Fibroblast of gingiva (primary cell): ENCODE data around the gene ASB18.
"Not testable (repeated sequence)": the region's sequence is repeated elsewhere in the genome, so short reads cannot be mapped to it uniquely, and the experiment has no call there.

Experiments
- DNase-seq: peaks from one replicate; pipeline ENCODE4 v3.0.0-alpha.2; 2011; ENCODE audit warnings: low read depth

ASB18 gene, protein sequence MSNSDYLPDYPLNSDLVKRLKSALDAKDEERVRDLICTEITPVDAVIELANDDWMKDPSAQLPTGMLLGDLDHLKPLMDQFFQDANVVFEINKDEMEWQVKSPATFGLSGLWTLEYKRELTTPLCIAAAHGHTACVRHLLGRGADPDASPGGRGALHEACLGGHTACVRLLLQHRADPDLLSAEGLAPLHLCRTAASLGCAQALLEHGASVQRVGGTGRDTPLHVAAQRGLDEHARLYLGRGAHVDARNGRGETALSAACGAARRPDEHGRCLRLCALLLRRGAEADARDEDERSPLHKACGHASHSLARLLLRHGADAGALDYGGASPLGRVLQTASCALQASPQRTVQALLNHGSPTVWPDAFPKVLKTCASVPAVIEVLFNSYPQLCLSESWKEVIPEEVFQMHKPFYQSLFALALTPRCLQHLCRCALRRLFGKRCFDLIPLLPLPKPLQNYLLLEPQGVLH

DNA sequence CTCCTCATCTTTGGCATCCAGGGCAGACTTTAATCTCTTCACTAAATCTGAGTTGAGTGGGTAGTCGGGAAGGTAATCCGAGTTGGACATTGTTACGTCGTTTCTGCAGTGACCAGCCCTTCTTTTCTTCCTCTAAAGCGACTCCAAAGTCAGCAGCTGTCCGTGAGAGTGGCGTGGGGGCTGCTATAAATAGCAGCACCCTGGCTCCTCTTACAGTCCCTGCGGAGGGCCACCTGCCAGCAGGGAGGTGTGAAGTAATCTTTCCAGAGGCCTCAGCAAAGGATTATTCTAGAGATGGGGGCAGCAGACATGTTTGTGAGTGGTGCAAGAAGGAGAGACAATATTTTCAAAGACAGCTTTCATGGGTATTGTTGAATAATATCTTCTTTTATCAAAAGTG is at the start of gene ASB18:
Gene ASB18 (minus strand): TSS at position 151 of the 400 bp plus-strand sequence. CDS start 61 bp downstream, at position 90.
- no peak for DNase-seq

DNA sequence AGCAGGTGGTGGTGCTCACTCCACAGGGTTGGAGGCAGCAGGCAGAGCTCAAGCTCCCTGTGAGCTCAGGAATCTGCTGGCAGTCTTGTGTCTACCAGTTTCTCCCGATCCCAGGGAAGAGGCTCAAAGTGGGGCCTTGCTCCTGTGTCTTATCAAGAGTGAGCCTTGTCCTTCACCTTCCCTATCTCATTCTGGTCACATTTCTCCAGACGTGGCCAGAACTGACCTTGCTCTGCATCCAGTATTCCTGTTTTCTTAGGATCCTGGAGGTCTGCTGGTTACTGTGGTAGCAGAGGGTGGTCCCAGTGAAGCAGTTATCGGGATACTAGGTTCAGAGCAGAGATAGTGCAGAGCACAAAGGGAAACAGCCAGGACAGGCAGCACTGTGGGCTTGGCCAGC is 47.1 kb upstream of the ASB18 start:
- no peak for DNase-seq

DNA sequence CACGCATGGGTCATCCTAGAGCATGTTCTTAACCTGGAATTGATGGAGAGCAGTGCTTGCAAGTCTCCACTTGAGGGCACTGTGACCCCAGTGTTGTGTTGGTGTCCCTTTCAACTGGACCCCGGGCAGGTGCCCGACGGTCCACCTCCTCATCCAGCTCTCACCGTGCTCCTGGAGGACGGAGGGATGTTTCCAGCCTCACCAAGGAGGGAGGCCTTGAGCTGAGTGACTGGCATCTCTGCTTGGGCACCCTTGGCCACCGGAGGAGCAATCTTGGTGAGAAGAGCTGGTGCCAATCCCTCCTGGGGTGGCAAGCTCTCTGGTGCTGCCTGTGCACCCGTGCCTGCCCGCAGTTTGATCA is 45.4 kb upstream of the ASB18 start:
- DNase-seq: no peak

DNA sequence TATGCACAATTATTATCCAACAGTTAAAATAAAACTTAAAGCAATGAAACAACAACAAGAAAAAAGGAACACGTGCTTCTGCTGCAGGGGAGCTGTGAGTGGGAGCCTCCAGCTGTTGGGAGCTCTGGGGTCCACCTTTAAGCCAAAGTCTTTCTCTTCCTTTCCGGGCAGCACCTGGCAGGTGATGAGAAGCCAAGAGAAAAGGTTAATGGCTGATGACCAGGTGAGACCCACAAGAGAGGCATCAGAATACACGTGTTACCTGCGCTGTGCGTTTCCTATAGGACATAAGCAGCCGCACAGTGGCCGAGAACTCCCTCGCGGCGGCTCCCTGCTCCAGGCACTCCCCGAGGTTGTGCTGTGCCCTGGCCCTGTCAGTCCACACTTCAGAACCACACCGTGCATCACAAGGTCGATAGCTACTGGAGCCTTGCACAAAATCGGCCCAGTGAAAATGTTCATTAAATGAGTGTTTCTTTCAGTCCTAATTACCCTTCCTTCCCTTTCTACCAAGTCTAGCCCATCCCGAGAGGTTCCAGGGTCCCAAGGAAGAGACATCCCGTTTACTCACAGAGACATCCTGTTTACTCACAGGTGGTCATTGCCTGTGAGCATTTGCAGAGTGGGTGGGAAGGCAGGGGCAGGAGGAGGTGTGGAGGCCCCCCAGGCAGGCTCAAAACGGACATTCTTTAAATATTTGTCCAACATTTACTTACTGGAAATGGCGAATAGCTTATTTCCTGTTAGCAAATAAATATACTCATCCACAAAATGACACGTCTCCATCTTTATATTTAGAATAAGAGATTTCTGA is 44.9 kb upstream of the ASB18 start:
- no peak for DNase-seq

DNA sequence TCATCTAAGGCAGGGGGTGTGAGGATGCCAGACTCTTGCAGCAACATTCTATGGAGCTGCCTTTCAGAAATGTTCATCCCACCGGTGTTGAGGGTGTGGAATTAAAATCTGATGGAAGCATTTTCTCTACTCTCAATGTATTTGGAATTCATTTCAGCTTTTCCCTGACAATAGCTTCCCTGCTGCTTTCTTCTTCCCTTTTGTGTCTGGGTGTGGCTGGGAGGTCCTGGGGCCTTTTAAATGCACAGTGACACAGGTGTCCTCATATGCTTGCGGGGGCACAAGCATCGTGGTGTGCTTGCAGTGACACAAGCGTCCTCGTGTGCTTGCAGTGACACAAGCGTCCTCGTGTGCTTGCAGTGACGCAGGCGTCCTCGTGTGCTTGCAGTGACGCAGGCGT is 43.4 kb upstream of the ASB18 start:
- DNase-seq: no peak

DNA sequence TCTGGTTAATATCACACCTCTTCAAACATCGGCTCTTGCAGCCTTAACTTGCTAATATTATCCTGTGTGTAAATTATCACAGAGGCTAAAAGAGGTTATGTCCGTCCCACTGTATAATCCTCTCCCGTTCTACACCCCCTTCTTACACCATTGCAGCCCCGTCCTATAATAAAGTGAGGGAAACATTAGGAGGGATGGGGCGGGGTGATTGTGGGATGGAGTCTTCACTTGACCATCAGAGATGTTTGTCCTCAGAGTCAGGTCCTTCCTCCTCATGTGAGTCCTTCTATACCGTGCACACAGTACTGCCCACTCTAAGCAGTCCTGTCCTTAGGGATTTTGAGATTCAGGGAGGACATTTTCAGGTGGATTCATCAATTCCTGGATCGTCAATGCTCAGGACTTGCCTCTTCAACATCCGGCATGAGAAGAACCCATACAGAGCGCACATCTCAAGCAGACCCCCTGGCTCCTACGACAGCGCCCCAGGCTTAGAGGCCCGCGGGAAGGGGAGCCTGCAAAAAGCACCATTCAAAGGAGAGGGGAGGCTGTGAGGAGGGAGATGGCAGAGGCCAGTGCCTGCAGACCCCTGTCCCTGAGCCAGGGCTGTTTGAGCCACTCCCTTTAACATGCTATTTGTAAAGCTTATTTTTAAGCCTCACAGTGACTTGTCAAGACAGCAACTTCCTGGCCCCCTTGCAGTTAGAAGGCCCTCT is 42.8 kb upstream of the ASB18 start:
- no peak for DNase-seq

DNA sequence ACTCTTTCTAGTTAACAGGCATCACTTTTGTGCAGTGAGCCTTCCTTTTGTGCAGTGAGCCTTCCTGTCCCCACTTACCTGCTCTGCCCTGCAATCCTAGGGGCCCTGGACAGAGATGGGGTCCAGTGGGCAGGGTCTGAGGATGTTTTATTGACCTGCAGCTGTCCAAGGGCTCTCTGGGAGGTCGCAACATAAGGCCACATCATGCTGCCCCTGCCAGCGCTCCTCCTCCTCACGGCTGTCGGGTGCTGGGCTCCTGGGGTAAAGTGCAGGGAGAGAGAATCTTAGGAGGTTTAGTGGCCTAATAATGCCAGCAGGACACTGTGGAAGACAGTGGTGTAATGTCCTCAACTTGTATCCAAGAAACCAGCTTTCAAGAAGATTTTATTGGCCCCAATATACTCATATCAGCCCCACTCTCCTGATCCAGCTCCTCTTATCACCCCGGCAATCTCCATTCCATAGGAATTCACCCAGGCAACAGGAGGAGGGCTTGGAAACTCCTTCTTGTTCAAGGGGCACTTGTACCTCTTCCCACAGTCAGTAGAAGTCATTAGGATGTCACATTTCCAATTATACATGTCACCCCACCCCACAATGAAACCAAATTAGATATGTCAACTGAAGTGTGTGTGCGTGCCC is 41.9 kb upstream of the ASB18 start:
- no peak for DNase-seq

DNA sequence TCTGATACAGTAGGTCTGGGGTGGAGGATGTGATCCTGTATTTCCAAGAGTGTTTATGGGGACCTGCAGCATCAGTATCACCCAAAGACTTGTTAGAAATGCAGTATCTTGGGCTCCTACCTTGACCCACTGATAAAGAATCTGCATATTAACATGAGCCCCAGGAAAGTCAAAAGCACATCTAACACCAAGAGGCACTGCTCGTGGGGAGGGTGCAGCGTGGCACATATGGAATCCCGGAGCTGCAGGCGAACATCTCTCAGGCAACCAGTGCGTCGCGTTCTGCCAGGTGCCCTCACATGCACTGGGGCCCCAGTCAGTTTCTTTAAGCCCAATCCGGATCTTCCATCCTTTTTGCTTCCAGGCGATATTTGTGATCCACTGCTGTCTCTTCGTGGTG is 41.3 kb upstream of the ASB18 start:
- no peak for DNase-seq

DNA sequence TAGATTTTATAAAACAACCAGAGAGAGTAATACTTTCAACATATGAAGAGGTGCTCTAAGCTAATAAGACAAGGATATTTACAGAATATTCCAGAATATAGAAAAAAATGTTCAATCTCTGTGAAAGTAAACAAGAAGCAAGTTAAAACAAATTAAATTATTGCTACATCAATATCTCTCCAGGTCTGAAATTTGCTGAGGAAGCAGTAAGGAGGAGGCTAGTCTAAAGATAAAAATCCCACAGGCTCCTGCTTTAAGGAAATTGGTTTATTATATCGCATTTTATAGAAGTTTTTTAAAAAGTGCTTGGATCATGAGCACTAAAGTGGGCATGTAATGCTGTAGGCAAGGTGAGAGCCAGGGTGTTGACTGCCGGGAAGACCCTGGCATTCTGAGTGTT is 39.7 kb upstream of the ASB18 start:
- DNase-seq: no peak

DNA sequence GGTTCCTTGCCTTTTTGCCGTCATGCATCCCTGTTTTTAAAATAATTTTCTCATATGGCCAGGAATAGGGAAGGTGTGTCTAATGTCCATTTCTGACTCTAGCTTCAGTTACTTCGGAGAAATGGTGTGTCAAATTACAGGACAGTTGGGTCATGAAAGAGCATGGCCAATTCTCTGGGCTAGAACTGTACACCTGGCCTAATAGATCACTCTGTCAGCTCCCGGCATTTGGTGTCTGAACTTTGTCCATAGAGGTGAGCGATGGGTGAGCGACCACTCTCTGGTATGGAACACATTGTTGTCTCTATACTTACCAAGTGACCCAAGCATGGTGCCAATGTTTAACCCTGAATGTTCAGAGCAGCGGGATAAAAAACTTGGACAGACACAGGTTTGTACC is 38.3 kb upstream of the ASB18 start:
- no peak for DNase-seq

DNA sequence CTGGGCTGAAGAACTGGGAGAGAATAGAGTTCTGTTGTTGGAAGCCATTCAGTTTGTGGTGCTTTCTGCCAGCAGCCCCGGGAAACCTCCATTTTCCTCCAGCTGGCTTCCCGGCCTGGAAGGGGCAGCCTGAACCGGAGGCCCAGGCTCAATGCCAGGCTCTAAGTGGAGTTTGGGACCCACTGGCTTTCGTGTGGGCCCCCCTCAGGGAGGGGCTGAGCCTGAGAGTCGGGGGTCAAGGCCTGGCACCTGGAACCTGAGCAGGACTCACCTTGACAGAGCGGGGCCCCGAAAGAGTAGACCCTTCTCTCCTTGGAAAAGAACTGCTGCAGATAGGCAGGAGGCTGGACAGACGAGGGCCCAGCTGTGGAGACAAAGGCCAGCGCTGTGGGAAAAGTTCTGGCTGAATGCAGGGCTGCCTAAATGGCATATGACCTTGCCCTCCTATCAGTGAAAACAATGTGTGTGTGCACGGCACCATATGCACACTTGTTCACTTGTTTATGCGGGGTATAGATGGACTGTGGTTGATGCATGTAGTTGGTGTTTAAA is 34.8 kb upstream of the ASB18 start:
- DNase-seq: no peak

DNA sequence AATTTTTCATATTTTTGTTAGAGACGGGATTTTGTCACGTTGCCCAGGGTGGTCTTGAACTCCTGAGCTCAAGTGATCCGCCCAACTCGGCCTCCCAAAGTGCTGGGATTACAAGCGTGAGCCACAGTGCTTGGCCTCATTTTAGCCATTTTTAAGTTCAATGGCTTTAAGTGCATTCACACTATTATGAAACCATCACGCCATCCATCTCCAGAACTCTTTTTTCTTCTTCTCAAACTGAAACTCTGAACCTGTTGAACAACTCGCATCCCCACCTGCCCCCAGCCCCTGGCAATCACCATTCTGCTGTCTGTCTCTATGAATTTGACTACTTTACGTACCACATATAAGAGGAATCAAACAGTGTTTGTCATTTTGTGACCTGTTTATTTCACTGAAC is 31.3 kb upstream of the ASB18 start:
- no peak for DNase-seq

DNA sequence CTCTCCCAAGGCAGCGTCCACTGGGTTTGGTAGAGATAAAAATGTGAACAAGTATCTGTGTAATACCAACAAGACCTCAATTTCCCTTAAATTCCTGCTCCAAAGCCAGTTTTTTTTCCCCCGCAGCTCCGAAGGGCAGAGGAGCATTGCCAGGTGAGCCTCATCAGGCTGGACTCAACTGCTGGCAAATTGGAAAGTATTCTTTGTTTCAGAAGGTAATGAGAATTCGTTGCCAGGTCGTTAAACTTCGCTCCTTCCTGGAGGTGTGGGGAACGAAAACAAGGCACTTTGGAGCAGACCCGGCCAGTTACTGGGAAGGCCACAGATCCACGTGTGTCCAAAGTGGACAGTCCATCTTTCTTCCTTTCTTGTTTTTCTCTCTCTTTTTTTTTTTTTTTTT is 30.4 kb upstream of the ASB18 start:
- DNase-seq: no peak

DNA sequence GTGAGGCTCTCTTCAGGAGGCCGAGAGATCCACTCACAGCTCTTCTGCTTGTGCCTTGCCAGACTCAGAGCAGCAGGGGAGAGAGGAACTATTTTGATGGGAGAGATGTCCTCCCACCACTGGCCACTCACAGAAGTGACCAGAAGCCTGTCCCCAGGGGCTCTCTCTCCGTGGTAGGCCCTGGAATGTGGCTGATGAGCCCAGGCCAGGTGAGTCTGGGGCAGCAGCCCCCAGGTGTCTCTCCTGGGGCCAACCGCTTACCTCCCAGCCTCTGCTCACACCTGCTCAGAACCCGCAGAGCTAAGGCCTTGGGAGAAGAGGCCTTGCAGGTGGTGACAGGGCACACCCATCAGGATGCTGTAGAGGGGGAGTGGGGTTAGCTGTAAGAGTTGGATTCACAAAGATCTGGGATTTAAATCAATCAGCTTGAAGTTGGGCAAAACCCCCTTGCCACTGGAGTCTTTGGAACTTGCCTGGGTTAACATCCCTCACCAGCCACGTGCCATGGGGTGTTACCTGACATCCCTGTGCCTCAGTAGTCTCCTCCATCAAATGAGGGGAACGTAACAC is 29.1 kb upstream of the ASB18 start:
- no peak for DNase-seq

DNA sequence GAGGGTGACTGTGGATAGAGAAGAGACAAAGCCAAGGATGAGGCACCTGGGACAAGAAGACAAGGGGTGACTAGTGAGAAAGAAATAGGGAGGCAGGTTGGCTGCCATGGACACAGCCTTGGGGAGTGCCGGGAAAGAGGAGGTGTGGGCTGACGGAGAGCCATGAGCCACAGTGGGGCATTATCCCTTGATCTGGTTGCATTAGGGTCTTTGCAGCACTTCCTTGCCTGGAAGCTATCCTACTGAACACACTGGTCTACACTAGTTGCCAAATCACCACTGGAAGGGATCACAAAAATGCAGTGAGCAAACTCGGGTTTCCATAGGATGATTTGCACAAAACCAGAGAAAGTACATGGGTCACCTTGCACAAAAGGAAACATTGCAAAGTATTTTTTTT is 27.7 kb upstream of the ASB18 start:
- no peak for DNase-seq

DNA sequence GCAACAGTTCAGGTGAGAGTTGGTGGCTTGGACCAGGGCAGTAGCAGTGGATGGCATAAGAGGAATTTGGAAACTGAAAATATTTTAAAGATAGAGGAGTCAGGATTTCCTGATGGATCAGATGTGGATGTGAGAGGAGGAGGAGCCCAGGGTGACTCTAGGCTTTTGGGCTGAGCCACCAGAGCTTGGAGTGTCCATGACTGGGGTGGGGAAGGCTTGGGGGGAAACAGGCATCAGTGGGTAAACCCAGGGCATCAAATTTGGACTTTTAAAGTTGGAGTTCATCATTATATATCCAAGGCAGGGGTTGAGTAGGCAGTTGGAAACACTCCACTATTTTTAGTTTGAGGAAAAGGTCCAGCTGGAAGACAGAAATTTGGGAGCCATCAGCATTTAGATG is 27.3 kb upstream of the ASB18 start:
- DNase-seq: no peak

DNA sequence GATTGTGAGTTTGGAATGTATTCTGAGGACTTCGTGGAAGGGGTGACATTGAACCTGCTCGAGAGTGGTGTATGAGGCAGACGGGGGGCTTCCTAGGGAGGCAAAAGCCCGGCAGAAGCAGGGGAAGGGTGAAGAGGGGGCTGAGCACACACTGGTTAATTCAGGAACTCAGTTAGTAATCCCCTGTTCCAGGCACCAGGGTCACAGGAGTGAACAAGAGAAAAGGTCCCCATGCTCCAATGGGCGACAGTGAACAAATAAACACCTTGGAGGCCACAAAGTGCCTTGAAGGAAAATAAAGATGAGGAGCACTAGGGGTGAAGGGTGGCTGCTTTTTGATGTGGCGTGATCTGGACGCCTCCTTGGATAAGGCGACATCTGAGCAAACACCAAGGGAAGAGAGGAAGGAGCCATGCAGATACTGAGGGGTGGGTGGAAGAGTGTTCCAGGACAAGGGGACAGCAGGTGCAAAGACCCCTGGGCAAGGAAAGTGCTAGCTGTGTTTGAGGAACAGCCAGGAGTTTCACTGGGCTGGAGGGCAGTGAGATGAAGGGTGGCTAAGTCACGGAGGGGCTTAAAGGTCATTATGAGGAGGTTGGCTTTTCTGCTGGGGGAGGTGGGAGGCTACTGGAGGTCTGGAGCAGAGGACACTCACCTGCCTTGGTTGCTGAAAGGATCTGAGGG is 26.7 kb upstream of the ASB18 start:
- DNase-seq: no peak

DNA sequence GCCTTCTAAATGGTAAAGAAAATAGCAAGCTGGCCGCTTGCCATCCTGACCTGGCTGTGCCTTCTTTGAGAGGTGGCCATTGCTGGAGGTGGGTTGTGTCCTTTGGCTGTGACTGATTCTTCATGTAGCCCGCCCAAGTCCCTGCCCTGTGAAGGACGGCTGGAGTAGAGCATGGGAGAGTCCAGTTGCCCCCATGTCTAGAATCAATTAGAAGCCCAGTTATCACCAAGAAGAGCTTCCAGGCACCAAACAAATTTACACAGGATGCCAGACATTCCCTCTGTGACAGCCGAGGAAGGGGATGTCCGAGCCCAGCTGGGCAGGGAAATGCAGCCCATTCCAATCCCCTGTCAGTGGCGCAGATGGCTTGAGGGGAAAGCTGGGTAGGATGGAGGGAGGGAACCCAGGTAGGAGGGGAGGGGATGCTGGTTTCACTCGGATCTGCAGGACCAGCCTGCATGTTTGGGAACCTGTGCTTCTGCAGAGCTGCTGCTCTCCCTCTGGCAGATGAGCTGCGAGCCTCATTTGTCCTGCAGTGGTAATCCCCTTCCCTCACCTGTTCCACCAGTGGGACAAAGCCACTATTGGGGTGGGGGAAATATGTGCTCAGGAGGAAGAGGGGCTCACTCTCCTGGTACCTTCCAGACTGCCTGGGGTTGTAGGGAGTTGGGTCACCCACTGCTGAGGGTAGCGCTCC is 25.7 kb upstream of the ASB18 start:
- DNase-seq: no peak

DNA sequence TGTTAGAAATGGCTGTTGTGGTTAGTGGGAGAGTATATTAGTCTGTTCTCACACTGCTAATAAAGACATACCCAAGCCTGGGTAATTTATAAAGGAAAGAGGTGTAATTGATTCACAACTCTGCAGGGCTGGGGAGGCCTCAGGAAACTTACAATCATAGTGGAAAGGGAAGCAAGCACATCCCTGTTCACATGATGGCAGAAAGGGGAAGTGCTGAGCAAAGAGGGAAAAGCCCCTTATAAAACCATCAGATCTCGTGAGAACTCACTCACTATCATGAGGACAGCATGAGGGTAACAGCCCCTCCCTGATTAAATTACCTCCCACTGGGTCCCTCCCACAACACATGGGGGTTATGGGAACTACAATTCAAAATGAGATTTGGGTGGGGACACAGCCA is 24.2 kb upstream of the ASB18 start:
- DNase-seq: not testable (repeated sequence)

DNA sequence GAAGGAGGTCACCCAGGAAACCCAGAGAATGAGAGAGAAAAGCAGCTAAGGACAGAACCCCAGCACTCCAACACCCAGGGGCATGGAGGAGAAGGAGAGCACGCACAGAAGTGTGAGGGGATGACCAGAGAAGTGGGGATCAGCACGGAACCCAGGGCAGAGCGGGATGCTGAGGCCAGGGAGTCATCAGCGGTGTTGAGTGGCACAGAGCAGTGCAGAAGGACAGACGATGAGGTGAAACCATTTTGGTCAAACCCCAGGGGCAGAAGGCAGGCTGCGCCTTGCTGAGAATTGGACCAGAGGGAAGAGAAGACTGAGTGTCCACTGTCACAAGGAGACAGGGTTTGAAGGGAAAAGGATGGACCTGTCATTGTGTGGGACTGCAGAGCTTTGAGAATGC is 23.4 kb upstream of the ASB18 start:
- DNase-seq: no peak
